Measurements from ENCODE around the gene ASCC3. TPM values are rescaled to one million over a fixed set of nuclear protein-coding genes. Genes with fewer than 3 reads are reported as not detected.
A peak's percentile ranks its signal among the peaks of the same experiment; 100 is the strongest.

The ASCC3 gene
- total RNA-seq, 5 donors from 2014 or later (not counting 1 experiment from before 2014, with no cell fraction given), result 39.2 to 49.6 (median 44.2) TPM

DNA sequence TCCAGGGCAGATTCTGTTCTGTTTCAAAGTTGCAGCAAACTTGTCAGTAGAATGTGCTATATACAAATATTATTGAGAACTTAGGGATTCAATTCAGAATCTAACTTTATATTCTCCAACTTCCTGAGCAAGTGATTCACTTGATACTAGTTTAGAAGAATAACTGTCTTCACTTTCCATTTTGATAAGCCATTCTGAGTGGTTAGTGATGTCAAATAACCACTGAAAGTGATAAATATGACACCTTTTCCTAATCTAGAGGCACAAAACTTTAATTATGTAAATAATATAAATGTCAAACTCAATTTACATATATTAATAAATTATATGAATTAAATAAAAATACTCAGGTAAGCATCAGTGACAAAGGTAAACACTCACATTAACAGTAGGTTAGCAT lies 395.9 kb downstream of the ASCC3 start:
- no peak for ATAC-seq (replicated peaks in 1 of 4)
- Histone ChIP-seq H3K4me1 (ENCODE audit: control insufficient read depth in 1 of 2, extremely low read depth in 1 of 2, insufficient read depth in 2 of 2, low read length in 2 of 2) (no peaks in the 10 kb centered on the region), H3K9me3 (no peaks in the 10 kb centered on the region), H3K36me3 (ENCODE audit: control insufficient read depth in 2 of 2, extremely low read depth in 1 of 2, insufficient read depth in 1 of 2, low read length in 1 of 2) (no peaks in the 10 kb centered on the region), H3K27ac (ENCODE audit: low read length) (no peak overlapping the region), H3K4me3 (ENCODE audit: control insufficient read depth in 1 of 2, extremely low read depth in 1 of 2, low read length in 1 of 2) (no peak overlapping the region), H3K27me3 (replicated peaks in 1 of 2; ENCODE audit: control insufficient read depth in 2 of 2, extremely low read depth in 1 of 2, insufficient read depth in 2 of 2, low read length in 1 of 2) (peaks cover 2 to 7% of the 10 kb centered on the region in 2 experiments)
- ChIA-PET CTCF (no interaction called here), POLR2A (no interaction called here)
- Mint-ChIP-seq H3K27me3 (peaks cover 24 to 49% of the 10 kb centered on the region in 2 donors), H3K4me1 (no peaks in the 10 kb centered on the region), H3K4me3 (no peak overlapping the region), H3K9me3 (no peaks in the 10 kb centered on the region), H3K36me3 (no peaks in the 10 kb centered on the region), H3K27ac (no peak overlapping the region)
- no peak for DNase-seq

DNA sequence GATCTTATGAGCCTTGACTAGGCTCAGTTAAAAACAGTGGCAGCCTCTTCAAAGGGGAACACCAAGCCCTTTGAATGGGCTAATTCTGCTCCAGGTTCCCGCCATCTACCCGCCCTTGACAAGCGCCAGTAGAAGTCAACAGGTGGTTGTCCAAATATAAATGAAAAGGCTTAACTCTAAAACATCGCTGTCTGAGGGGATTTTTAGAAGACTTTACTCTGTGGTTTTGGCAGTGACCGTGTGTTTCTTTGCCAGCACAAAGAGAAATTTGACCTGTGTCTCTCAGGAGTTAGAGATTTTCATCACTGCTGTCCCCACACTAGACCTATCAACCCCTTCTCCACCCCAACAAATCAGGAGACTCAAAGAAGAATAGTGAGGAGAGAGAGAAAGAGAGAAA lies 396.7 kb downstream of the ASCC3 start:
- Mint-ChIP-seq H3K4me1 (no peaks in the 10 kb centered on the region), H3K27ac (no peak overlapping the region), H3K4me3 (no peak overlapping the region), H3K27me3 (peaks cover 22 to 46% of the 10 kb centered on the region in 2 donors), H3K36me3 (no peaks in the 10 kb centered on the region), H3K9me3 (no peaks in the 10 kb centered on the region)
- CTCF ChIA-PET, result no interaction called here
- H3K4me1 ChIP-seq (ENCODE audit: control insufficient read depth in 1 of 2, extremely low read depth in 1 of 2, insufficient read depth in 2 of 2, low read length in 2 of 2), result no peaks in the 10 kb centered on the region
- peaks cover 2 to 5% of the 10 kb centered on the region in 2 experiments for H3K27me3 ChIP-seq (replicated peaks in 1 of 2; ENCODE audit: control insufficient read depth in 2 of 2, extremely low read depth in 1 of 2, insufficient read depth in 2 of 2, low read length in 1 of 2)
- DNase-seq, result no peak
- H3K36me3 ChIP-seq (ENCODE audit: control insufficient read depth in 2 of 2, extremely low read depth in 1 of 2, insufficient read depth in 1 of 2, low read length in 1 of 2), result no peaks in the 10 kb centered on the region
- no CpG with 5 or more reads among the region's 5 CpGs for WGBS (ENCODE audit: insufficient coverage)
- H3K9me3 ChIP-seq, result no peaks in the 10 kb centered on the region
- no peak for ATAC-seq (replicated peaks in 1 of 4)
- POLR2A ChIA-PET, result no interaction called here
- H3K27ac ChIP-seq (ENCODE audit: low read length), result no peak overlapping the region
- H3K4me3 ChIP-seq (ENCODE audit: control insufficient read depth in 1 of 2, extremely low read depth in 1 of 2, low read length in 1 of 2), result no peak overlapping the region

DNA sequence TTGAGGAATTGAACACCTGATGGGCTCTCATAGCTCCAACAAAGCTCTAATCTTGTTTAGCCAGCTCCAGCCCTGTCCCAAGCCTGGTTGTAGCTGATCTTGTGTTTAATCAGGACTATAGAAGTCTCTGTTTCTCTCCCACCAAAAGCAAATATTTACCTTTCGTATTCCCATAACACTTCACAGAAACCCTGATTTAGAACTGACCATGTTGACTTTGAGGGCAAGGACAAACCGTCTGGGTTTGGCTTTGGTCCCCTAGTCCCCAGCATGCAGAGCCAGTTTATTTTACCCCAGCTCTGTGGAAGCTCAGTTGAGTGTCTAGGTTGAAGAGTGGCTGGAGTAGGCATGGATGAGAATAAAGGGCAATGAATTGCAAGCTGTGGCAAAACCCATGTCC lies 398.4 kb downstream of the ASCC3 start:
- H3K9me3 Mint-ChIP-seq, result no peaks in the 10 kb centered on the region
- Histone ChIP-seq H3K4me1 (ENCODE audit: control insufficient read depth in 1 of 2, extremely low read depth in 1 of 2, insufficient read depth in 2 of 2, low read length in 2 of 2) (no peaks in the 10 kb centered on the region), H3K4me3 (ENCODE audit: control insufficient read depth in 1 of 2, extremely low read depth in 1 of 2, low read length in 1 of 2) (no peak overlapping the region), H3K27me3 (replicated peaks in 1 of 2; ENCODE audit: control insufficient read depth in 2 of 2, extremely low read depth in 1 of 2, insufficient read depth in 2 of 2, low read length in 1 of 2) (peaks cover 2 to 9% of the 10 kb centered on the region in 2 experiments), H3K27ac (ENCODE audit: low read length) (no peak overlapping the region), H3K9me3 (no peaks in the 10 kb centered on the region), H3K36me3 (ENCODE audit: control insufficient read depth in 2 of 2, extremely low read depth in 1 of 2, insufficient read depth in 1 of 2, low read length in 1 of 2) (no peaks in the 10 kb centered on the region)
- H3K4me1 Mint-ChIP-seq, result no peaks in the 10 kb centered on the region
- no peaks in the 10 kb centered on the region for H3K36me3 Mint-ChIP-seq
- WGBS (ENCODE audit: insufficient coverage), result no CpG with 5 or more reads among the region's 2 CpGs
- no peak overlapping the region for H3K27ac Mint-ChIP-seq
- ChIA-PET CTCF (no interaction called here), POLR2A (no interaction called here)
- DNase-seq, result no peak
- no peak overlapping the region for H3K4me3 Mint-ChIP-seq
- peaks cover 13 to 36% of the 10 kb centered on the region in 2 donors for H3K27me3 Mint-ChIP-seq
- ATAC-seq (replicated peaks in 1 of 4), result no peak

DNA sequence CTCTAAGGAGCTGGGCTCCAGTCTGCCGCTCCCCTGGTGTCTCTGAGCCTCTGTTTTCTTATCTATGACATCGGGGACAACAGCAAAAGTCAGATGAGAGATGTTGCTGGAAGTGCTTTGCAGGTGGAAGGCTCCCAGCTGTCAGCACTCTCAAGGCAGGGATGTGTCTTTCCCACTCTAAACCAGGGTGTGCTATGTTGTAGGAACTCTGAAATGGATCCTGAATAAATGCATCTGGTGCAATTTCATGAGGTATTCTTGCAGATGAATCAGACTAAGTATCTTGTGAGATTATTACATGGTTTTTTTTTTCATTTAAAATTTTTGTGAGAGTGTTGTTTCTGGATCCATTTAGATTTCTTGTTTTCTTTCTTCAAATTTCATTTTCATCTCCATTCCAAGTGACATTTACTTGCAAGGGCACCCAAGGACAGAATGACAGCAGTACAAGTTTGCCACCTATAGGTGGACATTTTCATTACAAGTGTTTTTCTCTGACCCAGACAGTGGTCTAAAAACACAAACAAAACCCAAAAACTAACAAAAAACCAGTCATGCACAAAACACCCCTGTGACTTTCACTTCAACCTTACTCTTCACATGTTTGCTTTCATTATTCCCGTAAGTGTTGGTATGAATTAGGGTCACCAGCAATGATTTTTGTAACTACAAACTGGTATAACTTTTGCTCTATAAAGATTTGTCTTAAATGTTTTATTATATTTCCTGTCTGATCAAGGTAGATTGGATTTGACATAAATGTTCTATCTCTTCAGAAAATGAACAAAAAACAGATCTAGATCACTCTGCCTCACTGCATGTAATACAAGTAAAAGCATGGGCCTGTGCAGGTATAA lies 401.7 kb downstream of the ASCC3 start:
- ATAC-seq (replicated peaks in 1 of 4), result no peak
- peak in 1 of 35 experiments; percentile 46 for DNase-seq
- Histone ChIP-seq H3K4me1 (ENCODE audit: control insufficient read depth in 1 of 2, extremely low read depth in 1 of 2, insufficient read depth in 2 of 2, low read length in 2 of 2) (no peaks in the 10 kb centered on the region), H3K4me3 (ENCODE audit: control insufficient read depth in 1 of 2, extremely low read depth in 1 of 2, low read length in 1 of 2) (no peak overlapping the region), H3K27me3 (replicated peaks in 1 of 2; ENCODE audit: control insufficient read depth in 2 of 2, extremely low read depth in 1 of 2, insufficient read depth in 2 of 2, low read length in 1 of 2) (peaks cover 7 to 9% of the 10 kb centered on the region in 2 experiments), H3K27ac (ENCODE audit: low read length) (no peak overlapping the region), H3K36me3 (ENCODE audit: control insufficient read depth in 2 of 2, extremely low read depth in 1 of 2, insufficient read depth in 1 of 2, low read length in 1 of 2) (no peaks in the 10 kb centered on the region), H3K9me3 (no peaks in the 10 kb centered on the region)
- peaks cover 32 to 35% of the 10 kb centered on the region in 2 donors for H3K27me3 Mint-ChIP-seq
- POLR2A ChIA-PET, result no interaction called here
- no peak overlapping the region for H3K27ac Mint-ChIP-seq
- no peaks in the 10 kb centered on the region for H3K4me1 Mint-ChIP-seq
- no peaks in the 10 kb centered on the region for H3K36me3 Mint-ChIP-seq
- WGBS (ENCODE audit: insufficient coverage), result 92% methylated on average over 2 of the region's 3 CpGs
- no peaks in the 10 kb centered on the region for H3K9me3 Mint-ChIP-seq
- CTCF ChIA-PET, result no interaction called here
- H3K4me3 Mint-ChIP-seq, result no peak overlapping the region

DNA sequence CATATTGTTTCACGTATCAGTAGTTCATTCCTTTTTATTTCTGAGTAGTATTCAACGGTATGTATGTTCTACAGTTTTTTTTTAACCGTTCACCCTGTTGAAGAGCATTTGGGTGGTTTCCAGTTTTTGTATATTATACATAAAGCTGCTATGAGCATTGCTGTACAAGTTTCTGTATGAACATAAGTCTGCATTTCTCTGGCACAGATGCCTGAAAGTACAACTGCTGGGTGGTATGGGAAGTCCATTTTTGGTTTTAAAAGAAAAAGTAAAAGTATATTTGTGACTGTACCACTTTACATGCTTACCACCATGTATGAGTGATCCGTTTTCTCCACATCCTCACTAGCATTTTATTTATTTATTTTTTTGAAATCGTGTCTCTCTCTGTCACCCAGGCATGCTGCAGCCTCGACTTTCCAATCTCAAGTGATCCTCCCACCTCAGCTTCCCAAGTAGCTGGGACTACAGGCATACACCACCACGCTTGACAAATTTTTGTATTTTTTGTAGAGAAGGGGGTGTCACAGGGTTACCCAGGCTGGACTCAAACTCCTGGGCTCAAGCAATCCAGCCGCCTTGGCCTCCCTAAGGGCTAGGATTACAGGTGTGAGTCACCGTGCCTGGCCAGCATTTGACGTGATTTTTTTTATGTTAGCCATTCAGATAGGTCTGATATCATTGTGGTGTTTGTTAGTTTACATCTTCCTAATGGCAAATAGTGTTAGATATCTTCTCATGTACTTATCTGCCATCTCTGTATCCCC lies 405.4 kb downstream of the ASCC3 start:
- H3K27ac Mint-ChIP-seq, result no peak overlapping the region
- H3K27me3 Mint-ChIP-seq, result peaks cover 52 to 54% of the 10 kb centered on the region in 2 donors
- no peaks in the 10 kb centered on the region for H3K4me1 Mint-ChIP-seq
- H3K27ac ChIP-seq (ENCODE audit: low read length), result no peak overlapping the region
- ChIA-PET CTCF (no interaction called here), POLR2A (no interaction called here)
- H3K4me3 ChIP-seq (ENCODE audit: control insufficient read depth in 1 of 2, extremely low read depth in 1 of 2, low read length in 1 of 2), result no peak overlapping the region
- no peaks in the 10 kb centered on the region for H3K4me1 ChIP-seq (ENCODE audit: control insufficient read depth in 1 of 2, extremely low read depth in 1 of 2, insufficient read depth in 2 of 2, low read length in 2 of 2)
- no peaks in the 10 kb centered on the region for H3K36me3 Mint-ChIP-seq
- H3K9me3 Mint-ChIP-seq, result no peaks in the 10 kb centered on the region
- no peak overlapping the region for H3K4me3 Mint-ChIP-seq
- 64% methylated on average over 3 of the region's 10 CpGs for WGBS (ENCODE audit: insufficient coverage)
- H3K36me3 ChIP-seq (ENCODE audit: control insufficient read depth in 2 of 2, extremely low read depth in 1 of 2, insufficient read depth in 1 of 2, low read length in 1 of 2), result no peaks in the 10 kb centered on the region
- peaks cover 9 to 11% of the 10 kb centered on the region in 2 experiments for H3K27me3 ChIP-seq (replicated peaks in 1 of 2; ENCODE audit: control insufficient read depth in 2 of 2, extremely low read depth in 1 of 2, insufficient read depth in 2 of 2, low read length in 1 of 2)
- no peaks in the 10 kb centered on the region for H3K9me3 ChIP-seq
- DNase-seq, result no peak
- no peak for ATAC-seq (replicated peaks in 1 of 4)

DNA sequence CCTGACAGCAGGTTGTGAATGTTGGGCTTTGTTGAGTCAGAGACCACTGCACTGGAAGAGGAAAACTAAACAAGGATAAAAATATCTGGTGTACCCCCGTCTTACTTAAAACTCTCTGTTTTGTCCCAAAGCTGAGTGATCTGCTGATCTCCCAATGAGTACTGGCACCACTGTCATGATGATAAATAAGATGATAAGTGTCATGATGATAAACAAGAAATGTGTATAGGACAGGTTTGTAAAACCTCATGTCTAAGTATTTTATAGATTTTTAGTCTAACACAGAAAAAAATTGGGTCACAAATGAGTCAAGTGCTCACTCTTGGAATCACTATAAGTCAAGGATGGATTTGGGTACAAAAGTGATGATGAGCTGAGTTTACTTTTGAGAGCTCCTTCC lies 407.9 kb downstream of the ASCC3 start:
- ChIA-PET CTCF (no interaction called here), POLR2A (no interaction called here)
- Histone ChIP-seq H3K4me3 (ENCODE audit: control insufficient read depth in 1 of 2, extremely low read depth in 1 of 2, low read length in 1 of 2) (no peak overlapping the region), H3K36me3 (ENCODE audit: control insufficient read depth in 2 of 2, extremely low read depth in 1 of 2, insufficient read depth in 1 of 2, low read length in 1 of 2) (no peaks in the 10 kb centered on the region), H3K9me3 (no peaks in the 10 kb centered on the region), H3K27ac (ENCODE audit: low read length) (no peak overlapping the region), H3K4me1 (ENCODE audit: control insufficient read depth in 1 of 2, extremely low read depth in 1 of 2, insufficient read depth in 2 of 2, low read length in 2 of 2) (no peaks in the 10 kb centered on the region), H3K27me3 (replicated peaks in 1 of 2; ENCODE audit: control insufficient read depth in 2 of 2, extremely low read depth in 1 of 2, insufficient read depth in 2 of 2, low read length in 1 of 2) (peaks cover 19 to 22% of the 10 kb centered on the region in 2 experiments)
- no peaks in the 10 kb centered on the region for H3K36me3 Mint-ChIP-seq
- no peak overlapping the region for H3K4me3 Mint-ChIP-seq
- H3K9me3 Mint-ChIP-seq, result peaks cover 0 to 3% (median 0%) of the 10 kb centered on the region in 3 donors
- DNase-seq (no peak), ATAC-seq (replicated peaks in 1 of 4) (no peak)
- no CpG with 5 or more reads among the region's 1 CpG for WGBS (ENCODE audit: insufficient coverage)
- H3K27me3 Mint-ChIP-seq, result peaks cover 72 to 73% of the 10 kb centered on the region in 2 donors
- no peak overlapping the region for H3K27ac Mint-ChIP-seq
- H3K4me1 Mint-ChIP-seq, result peaks cover 0 to under 1% (median 0%) of the 10 kb centered on the region in 3 donors
